Caki2 (cell line): Measurements from ENCODE around the gene TMEM169. TPM values are rescaled to one million over a fixed set of nuclear protein-coding genes. Genes with fewer than 3 reads are reported as not detected.

Experiments used
- DNase-seq: peaks from one replicate; pipeline ENCODE4 v3.0.0-alpha.2; 2015; ENCODE audit warnings: low read depth
- in situ Hi-C: cut with HindIII; loops from 2 replicates; pipeline ENCODE4 v1.10.0; 2016; ENCODE audit warnings: low sequenced_read_pairs, low pct_unique_long_range_greater_than_20kb, mixed read lengths
- total RNA-seq: library from RNA; depleted of rRNA; stranded (reverse); fragments of >200 nt; shearing (Covaris generic); gene quantifications from 2 replicates; pipeline ENCODE4 v1.2.3, GENCODE V29; 2014; ENCODE audit warnings: low replicate concordance; rRNA removed

Gene TMEM169, protein sequence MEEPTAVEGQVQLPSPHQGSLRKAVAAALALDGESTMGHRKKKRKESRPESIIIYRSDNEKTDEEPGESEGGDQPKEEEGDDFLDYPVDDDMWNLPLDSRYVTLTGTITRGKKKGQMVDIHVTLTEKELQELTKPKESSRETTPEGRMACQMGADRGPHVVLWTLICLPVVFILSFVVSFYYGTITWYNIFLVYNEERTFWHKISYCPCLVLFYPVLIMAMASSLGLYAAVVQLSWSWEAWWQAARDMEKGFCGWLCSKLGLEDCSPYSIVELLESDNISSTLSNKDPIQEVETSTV
- 5.5 and 8.3 TPM in 2 replicates for total RNA-seq

DNA sequence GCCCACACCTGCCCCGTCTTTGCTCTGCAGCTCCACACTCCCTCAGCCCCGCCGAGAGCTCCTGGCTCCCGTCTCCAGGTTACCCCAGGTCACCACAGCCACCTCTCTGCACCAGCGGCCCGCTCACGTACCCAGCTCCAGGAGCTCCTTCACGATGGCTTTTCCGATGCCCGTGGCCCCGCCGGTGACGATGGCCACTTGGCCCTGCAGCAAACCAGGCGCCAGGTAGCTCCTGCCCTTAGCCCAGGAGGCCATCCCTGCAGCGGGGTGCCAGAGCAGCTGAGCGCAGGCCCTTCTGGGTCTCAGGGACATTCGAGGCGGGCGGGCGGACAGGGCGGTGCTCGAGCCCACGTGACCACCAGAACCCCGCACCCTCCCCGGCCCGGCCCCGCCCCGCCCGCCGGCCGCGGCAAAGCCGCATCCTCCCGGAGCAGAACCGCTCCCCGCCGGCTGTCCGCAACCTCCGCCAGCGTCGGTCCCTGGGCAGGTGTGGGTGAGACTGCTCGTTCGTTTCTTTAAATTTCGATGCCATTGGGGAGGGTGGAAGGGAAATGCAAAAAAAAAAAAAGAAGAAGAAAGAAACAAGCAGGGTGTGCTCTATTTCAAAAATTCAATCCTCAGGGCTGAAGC lies at the start of gene TMEM169, which contains the start of gene PECR:
Gene TMEM169, plus strand, starts transcription at position 433 of the 630 bp plus-strand sequence. CDS start 14,045 bp downstream, outside the sequence.
Gene PECR, minus strand, starts transcription at position 323 of the 630 bp plus-strand sequence. Its CDS starts 68 bp downstream, at position 255.
- in situ Hi-C loops: no loop called here
- DNase-seq: peak; percentile 68

DNA sequence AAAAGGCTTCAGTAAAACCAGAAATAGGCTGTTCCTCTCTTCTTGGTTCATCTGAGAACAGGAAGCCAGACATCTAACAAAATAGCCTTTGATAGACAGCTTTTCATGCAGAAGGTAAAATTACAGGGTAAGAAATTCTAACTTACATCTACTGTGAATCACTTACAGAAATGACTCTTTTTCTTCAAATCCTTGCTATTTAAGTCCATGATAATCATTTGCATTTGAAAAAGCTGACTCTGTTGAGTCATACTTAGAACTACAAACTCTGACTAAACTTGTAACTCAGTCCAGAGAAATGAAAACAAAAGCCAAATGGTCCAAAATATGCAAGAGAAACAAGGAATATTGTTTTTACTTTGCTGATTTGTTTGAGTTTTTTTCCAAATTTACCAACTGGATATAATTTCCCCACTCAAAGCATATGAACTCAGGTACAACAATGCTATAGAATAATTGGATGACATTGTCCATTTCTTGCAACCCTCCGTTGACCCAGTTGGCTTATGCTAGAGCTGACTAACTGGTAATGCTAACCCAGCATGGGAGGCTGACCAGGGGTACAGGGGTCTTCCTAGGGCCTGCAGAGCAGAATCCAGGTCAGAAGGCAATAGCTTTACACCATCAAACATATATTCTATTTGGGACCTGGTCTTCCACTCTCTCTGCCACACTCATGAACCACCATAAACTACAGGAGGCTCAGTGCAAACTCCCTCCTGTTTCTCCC lies 49.6 kb upstream of the TMEM169 start:
- in situ Hi-C loops: no loop called here
- DNase-seq: peak; percentile 55

DNA sequence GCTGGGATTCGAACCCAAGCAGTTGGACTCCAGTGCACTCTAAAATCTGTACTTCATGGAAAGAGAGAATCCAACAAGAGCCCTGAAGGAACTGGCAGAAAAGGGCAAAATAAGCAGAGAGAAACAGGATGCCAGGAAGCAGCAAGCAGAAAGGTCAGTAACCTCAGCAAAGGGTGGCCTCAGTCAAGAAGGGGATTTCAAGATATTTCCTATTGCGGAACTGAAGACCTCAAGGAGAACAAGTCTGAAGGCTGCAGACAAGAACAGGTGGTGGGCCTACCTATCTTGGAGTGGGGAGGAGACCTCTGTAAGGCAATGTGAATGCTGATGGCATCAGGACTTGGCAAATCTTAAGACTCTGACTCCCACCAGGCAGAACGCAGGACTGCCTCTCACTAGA lies 48.3 kb upstream of the TMEM169 start:
- no peak for DNase-seq
- in situ Hi-C loops: no loop called here

DNA sequence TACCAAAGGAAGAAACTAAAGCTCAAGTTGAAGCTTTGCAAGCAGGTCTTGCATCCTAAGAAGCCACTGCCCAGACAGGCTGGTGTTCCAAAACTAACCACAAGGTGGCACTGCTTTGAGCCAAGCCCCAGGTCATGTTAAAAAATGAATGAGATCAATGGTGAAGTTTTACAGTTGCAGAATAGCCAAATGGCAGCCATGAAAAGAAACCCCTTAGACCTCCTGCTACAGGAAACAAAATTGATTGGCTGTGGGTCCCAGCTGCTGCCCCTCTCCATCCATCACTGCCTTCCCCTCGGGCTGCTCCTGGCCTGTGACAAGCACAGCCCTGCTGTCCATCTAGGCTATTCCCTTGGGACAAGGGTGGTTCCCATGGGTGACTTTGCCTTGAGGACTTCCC lies 47.7 kb upstream of the TMEM169 start:
- DNase-seq: peak; percentile 44
- in situ Hi-C loops: no loop called here

DNA sequence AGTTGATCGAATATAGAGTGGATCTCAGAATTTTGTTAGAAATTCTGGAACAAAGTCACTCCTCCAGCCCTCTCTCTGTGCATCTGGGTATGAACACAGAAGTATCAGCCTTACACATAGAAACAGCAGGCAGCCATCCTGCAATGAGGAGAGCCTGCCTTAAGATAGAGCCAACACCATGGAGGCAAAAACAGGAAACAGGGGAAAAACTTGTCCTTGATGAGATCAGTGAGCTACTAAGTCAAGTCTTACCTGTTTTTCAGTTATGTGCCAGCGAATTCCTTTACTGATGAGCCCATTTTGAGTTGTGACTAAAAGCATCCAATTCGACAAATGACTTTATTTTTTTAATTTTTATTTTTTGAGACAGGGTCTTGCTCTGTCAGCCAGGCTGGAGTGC lies 41.8 kb upstream of the TMEM169 start:
- in situ Hi-C loops: no loop called here
- DNase-seq: no peak

DNA sequence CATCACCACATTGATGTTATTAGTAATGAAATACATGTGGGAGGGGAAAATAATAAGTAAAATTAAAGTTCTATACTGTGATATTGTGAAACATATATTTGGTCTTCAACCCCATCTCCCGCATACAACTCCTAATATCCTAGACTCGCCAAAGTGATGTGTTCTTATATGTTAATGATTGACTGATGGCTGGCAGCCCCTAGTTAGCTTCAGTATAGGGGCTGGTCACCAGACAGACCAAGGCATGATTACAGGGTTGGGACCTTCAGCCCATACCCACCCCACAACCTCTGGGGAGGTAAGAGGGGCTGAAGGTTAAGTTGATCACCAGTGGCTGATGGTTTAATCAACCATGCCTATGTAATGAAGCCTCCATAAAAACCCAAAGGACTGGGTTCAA lies 40.3 kb upstream of the TMEM169 start:
- in situ Hi-C loops: no loop called here
- DNase-seq: no peak

DNA sequence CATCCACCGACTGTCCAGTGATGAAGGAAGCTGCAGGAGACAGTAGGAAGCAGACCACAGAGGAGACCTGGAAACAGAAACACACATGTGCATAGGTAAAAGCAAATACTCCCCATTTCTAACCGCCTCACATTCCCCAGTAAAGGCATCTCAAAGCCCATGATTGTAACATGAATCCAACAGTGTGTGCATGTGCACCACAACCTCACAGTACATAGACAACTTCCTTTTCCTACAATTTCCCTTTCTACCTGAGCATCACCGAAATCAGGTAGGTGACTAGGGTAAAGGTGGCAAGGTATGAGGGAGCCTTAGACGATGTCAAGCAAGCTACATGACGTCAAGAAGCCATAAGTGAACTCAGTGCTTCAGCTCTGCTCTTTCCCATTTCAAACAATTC lies 37.8 kb upstream of the TMEM169 start:
- no peak for DNase-seq
- in situ Hi-C loops: no loop called here

DNA sequence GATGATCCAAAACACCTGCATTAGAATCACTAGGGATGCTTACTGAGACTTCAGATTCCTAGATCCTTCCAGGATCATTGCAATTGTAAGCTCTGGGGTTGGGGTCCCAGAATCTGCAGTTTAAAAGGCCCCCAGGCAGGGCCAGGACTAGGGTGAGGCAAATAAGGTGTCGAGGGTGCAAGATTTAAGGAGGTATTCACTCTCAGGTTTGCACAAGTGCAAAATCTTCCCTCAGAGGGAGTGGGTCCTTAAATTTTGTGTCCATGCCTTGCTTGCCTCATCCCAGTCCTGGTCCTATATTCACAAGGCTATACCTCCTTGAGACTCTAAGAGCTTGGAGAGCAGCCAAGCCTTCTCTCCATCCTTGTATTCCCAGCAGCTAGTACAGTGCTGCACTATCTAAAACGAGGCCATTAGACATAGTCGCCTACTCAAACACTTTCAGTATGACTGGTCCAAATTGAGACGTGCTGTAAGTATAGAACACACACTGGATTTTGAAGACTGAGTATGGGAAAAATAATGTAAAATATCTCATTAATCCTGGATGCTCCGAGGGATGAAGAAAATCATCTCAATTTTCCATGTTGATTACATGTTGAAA lies 36.7 kb upstream of the TMEM169 start:
- in situ Hi-C loops: no loop called here
- no peak for DNase-seq

DNA sequence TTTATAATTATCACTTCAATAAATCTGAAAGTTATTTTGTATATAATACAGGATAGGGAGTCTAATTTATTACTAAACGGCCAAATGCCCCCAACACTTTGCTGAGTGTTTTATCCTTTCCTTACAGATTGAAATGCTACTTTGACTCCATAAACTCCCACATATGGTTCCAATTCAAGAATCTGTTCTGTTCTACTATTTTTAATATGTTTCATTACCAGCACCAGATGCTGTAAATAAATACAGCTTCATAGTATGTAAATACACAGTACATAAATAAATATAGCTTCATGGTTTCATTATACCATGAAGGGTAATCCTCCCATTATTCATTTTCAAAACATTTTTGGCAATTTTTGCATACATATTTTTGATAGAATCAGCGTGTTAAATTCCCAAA lies 34.3 kb upstream of the TMEM169 start:
- in situ Hi-C loops: no loop called here

DNA sequence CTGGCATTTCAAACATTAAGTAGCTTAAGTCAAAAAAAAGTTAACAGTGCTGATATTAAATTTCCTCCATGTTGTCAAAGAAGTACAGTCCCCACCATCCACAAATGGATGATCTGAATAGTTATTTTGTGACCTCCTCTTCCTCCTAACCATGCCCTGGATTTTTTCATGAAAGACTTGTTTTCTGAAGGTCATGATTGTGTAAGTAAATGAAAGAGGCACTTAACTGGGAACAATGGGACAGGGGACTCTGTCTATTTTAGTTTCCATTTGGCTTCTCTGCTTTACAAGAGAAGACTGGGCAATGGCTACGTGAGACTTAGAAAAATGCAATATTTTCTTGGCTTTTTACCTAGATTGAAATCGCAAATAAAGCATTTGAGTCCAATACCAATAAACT lies 32.3 kb upstream of the TMEM169 start:
- no peak for DNase-seq
- in situ Hi-C loops: no loop called here

More for the DNA sequence above, 34.3 kb upstream of the TMEM169 start:
- no peak for DNase-seq

DNA sequence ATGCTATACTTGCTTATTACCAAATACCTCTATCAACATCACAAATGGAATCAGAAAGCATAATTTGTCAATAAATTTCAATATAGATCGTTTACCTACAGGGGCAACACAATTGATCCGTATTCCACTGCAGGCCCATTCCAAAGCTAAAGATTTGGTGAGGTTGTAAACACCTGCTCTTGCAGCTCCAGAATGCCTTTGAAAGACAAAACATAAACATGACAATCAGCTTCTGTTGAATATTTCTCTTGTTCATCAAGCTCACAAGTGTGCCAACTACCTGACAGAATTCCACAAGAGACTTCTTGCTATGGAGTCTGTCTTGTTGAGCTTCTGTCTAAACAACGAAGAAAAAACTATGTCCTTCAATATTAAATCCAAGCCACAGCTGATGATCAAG lies 30.4 kb upstream of the TMEM169 start:
- in situ Hi-C loops: no loop called here

DNA sequence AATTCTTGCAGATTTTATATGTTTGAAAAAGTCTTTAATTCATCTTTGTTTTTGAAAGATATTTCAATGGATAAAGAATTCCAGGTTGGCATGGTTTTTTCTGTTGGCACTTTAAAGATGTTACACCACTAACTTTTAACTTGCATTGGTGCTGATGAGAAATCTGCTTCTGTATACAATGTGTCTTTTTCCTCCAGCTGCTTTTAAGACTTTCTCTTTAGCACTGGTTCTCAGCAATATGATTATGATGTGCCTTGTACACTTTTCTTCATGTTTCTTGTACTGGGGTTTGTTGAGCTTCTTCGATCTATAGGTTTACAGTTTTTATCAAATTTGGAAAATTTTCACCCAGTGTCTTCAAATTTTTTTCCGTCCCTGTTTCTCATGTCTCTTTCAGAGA lies 29.3 kb upstream of the TMEM169 start:
- DNase-seq: no peak
- in situ Hi-C loops: no loop called here

More for the DNA sequence above, 30.4 kb upstream of the TMEM169 start:
- no peak for DNase-seq

DNA sequence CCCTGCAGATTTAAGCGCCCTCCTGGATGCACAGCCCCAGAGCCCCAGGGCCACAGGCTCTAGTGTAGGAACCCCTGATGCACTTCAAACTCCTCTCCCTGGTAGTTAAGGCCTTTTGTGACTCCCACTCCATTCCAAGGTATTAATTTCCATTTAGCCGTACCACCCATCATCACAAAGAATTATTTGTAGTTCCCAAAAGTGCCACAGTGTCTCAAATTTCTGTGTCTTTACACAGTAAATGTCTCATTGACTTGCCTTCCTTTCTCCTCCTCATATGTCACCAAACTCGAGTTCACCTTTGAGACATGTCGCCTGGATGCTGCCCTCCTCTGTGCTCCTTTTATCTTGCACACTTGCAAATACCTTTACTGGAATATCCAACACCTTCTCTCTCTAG lies 26.0 kb upstream of the TMEM169 start:
- in situ Hi-C loops: no loop called here
- DNase-seq: no peak

DNA sequence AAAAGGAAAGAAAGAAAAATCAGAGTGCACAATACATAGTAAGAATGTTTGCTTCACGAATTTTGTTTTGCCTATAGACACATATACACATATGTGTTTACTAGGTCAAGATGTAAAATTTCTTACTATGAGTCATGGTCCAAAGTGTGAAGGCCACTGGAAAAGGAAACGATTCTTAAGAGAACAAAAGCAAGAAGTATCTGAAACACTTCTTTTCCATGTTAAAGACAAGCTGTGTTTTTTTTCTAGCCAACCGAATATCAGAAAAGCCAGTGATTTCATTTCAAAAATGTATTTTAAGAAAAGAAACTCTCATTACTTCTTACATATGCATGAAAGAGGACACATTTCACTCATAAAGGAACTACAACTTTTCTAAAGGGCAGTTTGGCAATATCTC lies 25.0 kb upstream of the TMEM169 start:
- DNase-seq: peak; percentile 41
- in situ Hi-C loops: no loop called here

DNA sequence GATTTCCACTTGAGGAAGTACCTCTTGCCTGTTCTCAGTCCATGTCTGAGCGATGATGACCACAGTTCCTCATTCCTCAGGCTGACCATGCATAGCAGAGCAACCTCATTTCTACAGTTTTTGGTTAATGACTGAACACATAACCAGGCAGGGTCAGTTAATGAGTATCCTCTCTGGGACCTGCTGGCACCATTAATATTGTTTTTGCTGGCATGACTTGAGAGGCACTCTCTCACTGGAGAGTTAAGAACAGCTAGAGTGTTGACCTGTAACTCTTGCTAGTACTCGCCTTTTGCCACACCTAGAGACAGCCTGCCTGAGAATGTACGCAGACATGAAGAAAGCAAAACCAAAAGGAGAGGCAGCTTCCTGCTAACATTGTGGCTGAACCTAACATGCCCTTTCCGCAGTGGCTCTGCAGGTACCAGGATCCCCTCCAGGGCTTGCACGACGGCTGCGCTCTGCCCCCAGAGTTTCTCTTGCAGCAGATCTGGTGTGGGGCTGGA lies 24.0 kb upstream of the TMEM169 start:
- in situ Hi-C loops: no loop called here
- peak; percentile 99 for DNase-seq

DNA sequence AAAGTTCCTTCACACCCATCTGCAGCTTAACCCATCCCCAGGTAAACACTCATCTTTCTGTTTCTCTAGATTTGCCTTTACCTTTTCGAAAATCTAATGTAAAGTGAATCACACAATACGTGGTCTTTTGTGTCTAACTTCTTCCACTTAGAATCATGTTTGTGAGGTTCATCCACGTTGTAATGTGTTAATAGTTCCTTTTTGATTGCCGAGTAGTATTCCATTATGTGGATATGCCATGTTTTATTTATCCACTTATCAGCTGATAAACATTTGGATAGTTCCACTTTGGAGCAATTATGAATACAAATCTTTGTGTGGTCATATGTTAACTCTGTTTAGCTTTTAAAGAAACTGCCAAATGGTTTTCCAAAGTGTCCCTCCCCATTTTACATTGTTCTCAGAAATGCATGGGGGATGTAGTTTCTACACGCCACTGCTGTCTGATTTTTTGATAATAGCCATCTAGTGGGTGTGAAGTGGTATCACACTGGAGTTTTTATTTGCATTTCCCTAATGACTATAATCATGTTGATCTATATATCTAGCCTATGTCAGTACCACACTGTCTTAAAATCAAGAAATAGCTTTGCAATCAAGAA lies 22.4 kb upstream of the TMEM169 start:
- in situ Hi-C loops: no loop called here

DNA sequence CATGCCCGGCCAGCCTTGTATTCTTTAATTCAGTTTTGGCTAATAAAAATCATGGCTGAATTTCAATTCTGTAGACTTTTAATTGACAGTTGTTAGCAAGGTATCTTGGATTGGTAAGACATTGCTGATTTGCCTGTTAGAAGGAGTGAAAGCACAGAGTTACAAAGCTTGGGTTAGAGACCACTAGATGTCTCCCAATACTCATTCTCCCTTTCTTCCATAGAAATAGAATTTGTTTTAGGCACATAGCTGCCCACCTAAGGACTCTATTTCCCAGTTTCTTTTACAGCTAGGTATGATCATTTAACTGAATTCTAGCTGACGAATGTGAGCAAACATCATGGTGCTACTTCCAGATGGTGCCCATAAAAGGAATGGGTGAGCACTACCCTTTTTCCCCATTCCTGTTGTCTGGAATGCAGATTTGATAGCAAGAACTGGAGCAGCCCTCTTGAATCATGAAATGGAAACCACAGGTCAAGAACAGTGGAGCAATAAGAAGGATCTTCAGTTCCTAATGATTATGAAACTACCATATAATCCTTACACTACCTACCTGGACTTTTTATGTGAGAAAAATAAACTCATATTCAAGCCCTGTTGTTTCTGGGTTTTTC lies 17.6 kb upstream of the TMEM169 start:
- DNase-seq: no peak
- in situ Hi-C loops: no loop called here

More for the DNA sequence above, 22.4 kb upstream of the TMEM169 start:
- DNase-seq: peak; percentile 23

DNA sequence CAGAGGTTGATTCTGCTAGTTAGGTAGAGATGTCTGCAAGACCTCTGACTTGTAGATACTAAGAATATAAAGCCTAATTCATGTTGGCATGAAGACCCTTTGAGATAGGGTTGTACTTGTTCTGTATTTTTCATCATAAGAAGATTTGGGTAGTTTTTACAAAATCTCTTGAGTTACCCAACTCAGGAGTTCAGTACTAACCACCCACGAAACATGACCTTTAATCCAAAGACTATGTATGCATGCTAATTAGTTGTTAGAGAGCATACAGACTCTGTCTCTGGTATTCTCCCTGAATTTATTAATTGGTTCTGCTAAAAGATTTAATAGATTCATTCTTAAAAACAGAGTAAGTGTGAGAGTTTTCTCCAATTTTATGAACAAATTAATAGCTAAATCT lies 17.1 kb upstream of the TMEM169 start:
- in situ Hi-C loops: no loop called here
- no peak for DNase-seq
